ENCODE data around the gene WRNIP1.
"Not testable (repeated sequence)": the region's sequence is repeated elsewhere in the genome, so short reads cannot be mapped to it uniquely, and the experiment has no call there.

Gene WRNIP1

GRCh38 chr6:2790588-2791449, 25.6 kb downstream of the WRNIP1 start:
- peak; percentile 76 for FAIRE-seq

- FAIRE-seq = no peak
Measured at GRCh38 chr6:2791450-2791974, 26.3 kb downstream of the WRNIP1 start.

- FAIRE-seq = no peak
Measured at GRCh38 chr6:2792330-2793110, 27.3 kb downstream of the WRNIP1 start.

- no peak for FAIRE-seq
Measured at GRCh38 chr6:2793534-2794151, 28.4 kb downstream of the WRNIP1 start.

GRCh38 chr6:2794171-2794730, 29.1 kb downstream of the WRNIP1 start:
- FAIRE-seq = no peak

GRCh38 chr6:2795162-2795561, 30.0 kb downstream of the WRNIP1 start:
- no peak for FAIRE-seq

- no peak for FAIRE-seq
Measured at GRCh38 chr6:2795956-2796355, 30.8 kb downstream of the WRNIP1 start.

GRCh38 chr6:2796861-2797260, 31.7 kb downstream of the WRNIP1 start:
- FAIRE-seq = no peak

GRCh38 chr6:2797564-2798031, 32.4 kb downstream of the WRNIP1 start:
- no peak for FAIRE-seq

GRCh38 chr6:2798586-2799134, 33.5 kb downstream of the WRNIP1 start:
- no peak for FAIRE-seq

GRCh38 chr6:2799936-2800527, 34.8 kb downstream of the WRNIP1 start:
- no peak for FAIRE-seq

GRCh38 chr6:2800552-2801316, 35.5 kb downstream of the WRNIP1 start:
- no peak for FAIRE-seq

- not testable (repeated sequence) for FAIRE-seq
Measured at GRCh38 chr6:2801687-2802086, 36.5 kb downstream of the WRNIP1 start.

GRCh38 chr6:2802521-2803060, 37.4 kb downstream of the WRNIP1 start:
- FAIRE-seq = no peak

- no peak for FAIRE-seq
Measured at GRCh38 chr6:2803731-2804429, 38.7 kb downstream of the WRNIP1 start.

GRCh38 chr6:2804516-2804915, 39.3 kb downstream of the WRNIP1 start:
- FAIRE-seq = no peak

- no peak for FAIRE-seq
Measured at GRCh38 chr6:2805031-2805430, 39.8 kb downstream of the WRNIP1 start.

GRCh38 chr6:2806644-2807043, 41.5 kb downstream of the WRNIP1 start:
- FAIRE-seq = no peak

- no peak for FAIRE-seq
Measured at GRCh38 chr6:2807342-2808090, 42.3 kb downstream of the WRNIP1 start.

- no peak for FAIRE-seq
Measured at GRCh38 chr6:2809015-2809414, 43.8 kb downstream of the WRNIP1 start.

All from TTC549 (cell line).